HEK293 (cell line): Measurements from ENCODE around the gene HSPB8.

Experiments used
- CTCF ChIP-seq: fragments of 450-650 bp; formaldehyde crosslinking; IDR thresholded peaks from 2 replicates; pipeline ENCODE4 v1.5.1; 2016; ENCODE audit warnings: missing biosample characterization, missing genetic modification characterization
- EGR2 ChIP-seq: fragments of 450-650 bp; formaldehyde crosslinking; IDR thresholded peaks from 2 replicates; pipeline ENCODE4 v1.5.1; 2016; ENCODE audit warnings: low read depth, missing biosample characterization, missing genetic modification characterization
- ZNF768 ChIP-seq: fragments of 450-650 bp; formaldehyde crosslinking; IDR thresholded peaks from 2 replicates; pipeline ENCODE4 v1.5.1; 2018; ENCODE audit warnings: missing biosample characterization, mild to moderate bottlenecking, missing genetic modification characterization

GRCh38 chr12:119168721-119169120 is 10.0 kb upstream of the HSPB8 start:
- TF ChIP-seq EGR2 (tag by site-specific recombination) (no peak), CTCF (no peak), ZNF768 (tag by site-specific recombination) (no peak)
